Colonic mucosa (tissue), 4 donors: Measurements from ENCODE around the gene APBA3. TPM values are rescaled to one million over a fixed set of nuclear protein-coding genes. Genes with fewer than 3 reads are reported as not detected.

ENCODE experiments used
- DNase-seq: peaks from one replicate; pipeline ENCODE4 v3.0.0-alpha.2; 2020
- H3K27ac ChIP-seq: fragments of 200-600 bp; one replicate; pipeline ENCODE4 v1.8.0; 2021
- H3K27me3 ChIP-seq: fragments of 200-600 bp; one replicate; pipeline ENCODE4 v1.8.0; 2021
- H3K36me3 ChIP-seq: fragments of 200-600 bp; one replicate; pipeline ENCODE4 v1.8.0; 2021
- H3K4me1 ChIP-seq: fragments of 200-600 bp; one replicate; pipeline ENCODE4 v1.8.0; 2021; ENCODE audit warnings: mild to moderate bottlenecking
- H3K4me3 ChIP-seq: fragments of 200-600 bp; one replicate; pipeline ENCODE4 v1.8.0; 2021
- H3K9ac ChIP-seq, 2 donors: one replicate each; pipeline ENCODE4 v1.7.0; 2013; ENCODE audit warnings: control low read depth in 2 of 2, low read depth in 2 of 2, low read length in 2 of 2
- H3K9me3 ChIP-seq: fragments of 200-600 bp; one replicate; pipeline ENCODE4 v1.8.0; 2021
- intact Hi-C: fragments of 100-400 bp; cut with DNase I; formaldehyde crosslinking; loops from one replicate; pipeline ENCODE4 v1.14.1; 2022
- total RNA-seq, 2 donors: library from RNA; stranded (reverse); fragmentation: NEBNext Ultra II Directional in 1 of 2; extraction: Animal tissue kit (Norgen Biotek cat#: 25700) in 1 of 2; gene quantifications; one replicate each; pipeline ENCODE4 v1.2.1, GENCODE V29; 2021
- TF ChIP-seq, protein P1 (sequence below): fragments of 200-600 bp; IDR thresholded peaks from one replicate; pipeline ENCODE4 v1.8.0; 2022; ENCODE audit warnings: antibody characterized with exemption, mild to moderate bottlenecking
- donor health status: healthy.
- donor health status: DM: no; HTN: no; CAD: no.
- donor health status: DM: no; HTN: no; CAD: no.

APBA3 gene
- total RNA-seq, 2 donors from 2014 or later: 21.0 to 29.3 TPM

DNA sequence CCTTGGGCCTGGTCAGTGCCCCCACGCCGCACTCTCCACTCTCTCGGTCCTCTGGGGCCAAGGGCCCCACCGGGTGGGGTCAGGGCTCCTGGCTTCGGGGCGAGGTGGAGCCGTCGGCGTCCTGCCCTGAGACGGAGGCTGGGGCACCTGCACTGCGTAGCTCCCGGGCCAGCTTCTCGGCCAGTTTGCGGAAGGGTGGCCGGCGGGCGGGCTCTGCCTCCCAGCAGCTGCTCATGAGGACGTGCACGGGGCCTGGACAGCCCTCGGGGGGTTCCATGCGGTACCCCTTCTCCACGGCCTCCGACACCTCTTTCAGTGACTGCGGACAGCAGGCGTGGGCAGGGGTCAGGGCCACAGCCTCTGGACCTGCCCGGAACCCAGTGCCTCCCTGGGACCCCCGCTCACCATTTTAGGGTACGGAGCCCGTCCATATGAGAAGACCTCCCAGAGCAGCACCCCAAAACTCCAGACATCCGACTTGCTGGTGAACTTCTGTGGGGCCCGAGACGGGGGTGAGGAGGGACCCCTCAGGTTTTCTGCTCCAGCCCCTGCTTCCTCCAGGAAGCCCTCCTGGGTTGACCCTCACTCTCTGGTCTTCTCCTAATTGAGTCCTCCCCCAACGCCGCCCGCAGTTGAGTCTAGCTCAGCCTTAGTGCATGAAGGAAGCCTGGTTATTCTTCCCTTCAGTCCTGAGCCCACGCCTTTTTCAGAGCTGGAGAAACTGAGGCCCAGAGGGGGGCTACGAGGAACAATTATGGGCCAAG is 16.8 kb upstream of the APBA3 start:
- intact Hi-C loops: no loop called here
- TF ChIP-seq, protein P1, sequence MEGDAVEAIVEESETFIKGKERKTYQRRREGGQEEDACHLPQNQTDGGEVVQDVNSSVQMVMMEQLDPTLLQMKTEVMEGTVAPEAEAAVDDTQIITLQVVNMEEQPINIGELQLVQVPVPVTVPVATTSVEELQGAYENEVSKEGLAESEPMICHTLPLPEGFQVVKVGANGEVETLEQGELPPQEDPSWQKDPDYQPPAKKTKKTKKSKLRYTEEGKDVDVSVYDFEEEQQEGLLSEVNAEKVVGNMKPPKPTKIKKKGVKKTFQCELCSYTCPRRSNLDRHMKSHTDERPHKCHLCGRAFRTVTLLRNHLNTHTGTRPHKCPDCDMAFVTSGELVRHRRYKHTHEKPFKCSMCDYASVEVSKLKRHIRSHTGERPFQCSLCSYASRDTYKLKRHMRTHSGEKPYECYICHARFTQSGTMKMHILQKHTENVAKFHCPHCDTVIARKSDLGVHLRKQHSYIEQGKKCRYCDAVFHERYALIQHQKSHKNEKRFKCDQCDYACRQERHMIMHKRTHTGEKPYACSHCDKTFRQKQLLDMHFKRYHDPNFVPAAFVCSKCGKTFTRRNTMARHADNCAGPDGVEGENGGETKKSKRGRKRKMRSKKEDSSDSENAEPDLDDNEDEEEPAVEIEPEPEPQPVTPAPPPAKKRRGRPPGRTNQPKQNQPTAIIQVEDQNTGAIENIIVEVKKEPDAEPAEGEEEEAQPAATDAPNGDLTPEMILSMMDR: no peak
- H3K36me3 ChIP-seq: no peaks in the 10 kb centered on the region
- H3K4me3 ChIP-seq: no peak overlapping the region
- no peak for DNase-seq
- no peak overlapping the region for H3K9ac ChIP-seq
- no peaks in the 10 kb centered on the region for H3K4me1 ChIP-seq
- H3K27ac ChIP-seq: no peak overlapping the region
- no peaks in the 10 kb centered on the region for H3K27me3 ChIP-seq
- H3K9me3 ChIP-seq: no peaks in the 10 kb centered on the region

DNA sequence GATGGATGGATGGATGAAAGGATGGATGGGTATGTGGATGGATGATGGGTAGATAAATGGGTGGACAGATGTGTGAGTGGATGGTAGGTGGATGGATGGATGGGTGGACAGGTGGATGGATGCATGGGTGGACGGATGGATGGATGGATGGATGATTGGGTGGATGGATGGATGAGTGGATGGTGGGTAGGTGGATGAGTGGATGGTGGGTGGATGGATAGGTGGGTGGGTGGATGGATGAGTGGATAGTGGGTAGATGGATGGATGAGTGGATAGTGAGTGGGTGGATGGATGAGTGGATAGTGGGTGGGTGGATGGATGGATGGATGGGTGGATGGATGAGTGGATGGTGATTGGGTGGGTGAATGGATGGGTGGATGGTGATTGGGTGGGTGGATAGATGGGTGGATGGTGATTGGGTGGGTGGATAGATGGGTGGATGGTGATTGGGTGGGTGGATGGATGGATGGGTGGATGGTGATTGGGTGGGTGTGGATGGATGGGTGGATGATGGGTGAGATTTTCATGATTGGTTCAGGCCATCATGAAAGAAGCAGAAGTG is 15.1 kb upstream of the APBA3 start:
- intact Hi-C loops: no loop called here
- H3K27ac ChIP-seq: no peak overlapping the region
- H3K4me3 ChIP-seq: no peak overlapping the region
- H3K4me1 ChIP-seq: no peaks in the 10 kb centered on the region
- TF ChIP-seq, protein P1: no peak
- no peaks in the 10 kb centered on the region for H3K36me3 ChIP-seq
- no peaks in the 10 kb centered on the region for H3K27me3 ChIP-seq
- H3K9me3 ChIP-seq: no peaks in the 10 kb centered on the region
- DNase-seq: no peak
- H3K9ac ChIP-seq: no peak overlapping the region

DNA sequence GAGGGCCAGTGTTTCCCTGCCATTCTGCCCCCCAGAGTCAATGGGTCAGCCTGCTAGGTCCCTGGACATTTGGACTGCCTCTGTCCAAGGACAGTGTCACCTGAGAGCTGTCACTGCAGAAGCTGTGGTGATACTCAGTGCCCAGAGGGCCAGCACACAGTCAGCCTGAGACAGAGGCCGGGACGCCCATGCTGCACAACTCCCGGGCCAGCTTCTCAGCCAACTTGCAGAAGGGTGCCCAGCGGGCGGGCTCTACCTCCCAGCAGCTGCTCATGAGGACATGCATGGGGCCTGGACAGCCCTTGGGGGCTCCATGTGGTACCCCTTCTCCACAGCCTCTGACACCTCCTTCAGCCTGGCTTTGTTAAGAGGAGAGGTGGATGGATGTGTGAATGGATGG is 14.3 kb upstream of the APBA3 start:
- Histone ChIP-seq H3K9me3 (no peaks in the 10 kb centered on the region), H3K36me3 (no peaks in the 10 kb centered on the region), H3K4me1 (no peaks in the 10 kb centered on the region), H3K9ac (no peak overlapping the region), H3K27ac (no peak overlapping the region), H3K4me3 (no peak overlapping the region), H3K27me3 (no peaks in the 10 kb centered on the region)
- TF ChIP-seq, protein P1: no peak
- intact Hi-C loops: no loop called here
- no peak for DNase-seq

DNA sequence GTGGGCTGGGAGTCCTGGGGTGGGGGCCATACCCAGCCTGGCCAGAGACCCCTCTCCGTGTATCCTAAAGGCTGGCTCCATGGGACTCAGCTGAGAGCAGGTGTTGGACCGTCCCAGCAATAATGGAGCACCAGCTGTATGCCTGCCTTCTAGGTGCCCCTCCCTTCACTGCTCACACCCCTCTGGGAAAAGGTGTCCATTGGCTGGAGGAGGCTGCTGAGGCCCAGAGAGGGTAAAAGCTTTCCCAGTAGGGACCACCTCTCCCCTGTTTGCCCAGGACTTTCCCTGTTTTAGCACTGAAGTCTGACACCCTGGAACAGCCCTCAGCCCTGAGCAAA is 13.9 kb upstream of the APBA3 start:
- DNase-seq: no peak
- H3K4me1 ChIP-seq: no peaks in the 10 kb centered on the region
- no peaks in the 10 kb centered on the region for H3K9me3 ChIP-seq
- no peak overlapping the region for H3K27ac ChIP-seq
- no peak overlapping the region for H3K9ac ChIP-seq
- intact Hi-C loops: no loop called here
- no peaks in the 10 kb centered on the region for H3K27me3 ChIP-seq
- TF ChIP-seq, protein P1: no peak
- H3K36me3 ChIP-seq: no peaks in the 10 kb centered on the region
- H3K4me3 ChIP-seq: no peak overlapping the region

DNA sequence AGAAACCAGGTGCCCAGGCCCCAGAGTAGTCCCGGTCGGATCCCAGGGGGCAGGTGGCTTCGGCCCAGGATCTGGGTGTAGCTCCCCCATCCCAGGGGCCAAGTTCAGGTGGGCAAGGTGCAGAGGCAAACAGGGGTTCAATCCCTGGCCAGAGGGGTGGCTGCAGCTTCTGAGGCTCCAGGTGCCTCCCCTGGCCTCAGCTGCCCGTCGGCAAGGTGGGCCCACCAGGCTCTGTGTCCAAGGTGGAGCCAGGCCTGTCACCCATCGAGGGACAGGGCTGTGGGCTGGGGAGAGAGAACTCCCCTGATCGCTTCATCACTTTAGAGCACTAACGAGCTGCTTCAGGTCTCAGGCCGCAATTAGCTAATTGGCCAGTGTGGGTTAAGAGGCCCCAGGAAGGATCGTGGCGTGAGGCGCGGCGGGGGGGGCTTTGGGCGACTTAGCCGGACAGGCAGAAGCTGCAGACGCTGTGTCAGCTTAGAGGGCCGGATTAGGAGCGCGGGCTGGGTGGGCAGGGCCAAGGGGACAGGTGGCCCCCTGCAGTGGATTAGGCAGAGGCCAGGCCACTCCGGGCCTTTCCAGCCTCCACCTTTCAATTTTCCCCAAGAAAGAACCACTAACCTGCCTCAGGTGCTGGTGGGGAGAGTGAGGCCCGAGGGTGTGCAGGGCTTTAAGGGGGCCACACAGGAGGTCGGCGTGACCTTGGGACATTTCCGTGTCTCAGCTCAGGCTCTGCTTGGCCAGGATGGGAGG is 13.3 kb upstream of the APBA3 start:
- intact Hi-C loops: no loop called here
- no peak for DNase-seq

More for the DNA sequence above, 13.3 kb upstream of the APBA3 start:
- TF ChIP-seq, protein P1: no peak
- no peaks in the 10 kb centered on the region for H3K4me1 ChIP-seq
- no peak overlapping the region for H3K27ac ChIP-seq
- H3K4me3 ChIP-seq: no peak overlapping the region
- H3K36me3 ChIP-seq: no peaks in the 10 kb centered on the region
- no peaks in the 10 kb centered on the region for H3K27me3 ChIP-seq
- no peak overlapping the region for H3K9ac ChIP-seq
- no peaks in the 10 kb centered on the region for H3K9me3 ChIP-seq
